Nephron (organoid): ENCODE measurements around the gene SLC25A19.

Experiments used
- H3K27ac Mint-ChIP-seq, 3 experiments: 2 replicates each; pipeline ENCODE4 v1.8.0; 2020; ENCODE audit warnings: mixed read lengths in 3 of 3, mild to moderate bottlenecking in 2 of 3, moderate library complexity in 1 of 3
- H3K27me3 Mint-ChIP-seq: 2 replicates; pipeline ENCODE4 v1.8.0; 2021; ENCODE audit warnings: low read depth, mild to moderate bottlenecking, moderate library complexity, mixed read lengths
- H3K36me3 Mint-ChIP-seq: 2 replicates; pipeline ENCODE4 v1.8.0; 2020; ENCODE audit warnings: low read depth, mixed read lengths
- H3K4me1 Mint-ChIP-seq: 2 replicates; pipeline ENCODE4 v1.8.0; 2020; ENCODE audit warnings: mixed read lengths
- H3K4me3 Mint-ChIP-seq, 3 experiments: 2 replicates each; pipeline ENCODE4 v1.8.0; 2020; ENCODE audit warnings: mild to moderate bottlenecking in 3 of 3, mixed read lengths in 3 of 3, moderate library complexity in 2 of 3
- H3K9me3 Mint-ChIP-seq: 2 replicates; pipeline ENCODE4 v1.8.0; 2020; ENCODE audit warnings: mixed read lengths
- TF ChIP-seq, protein P1 (sequence below), 3 experiments: fragments of 200-600 bp; sonication (generic); IDR thresholded peaks; one replicate each; pipeline ENCODE4 v1.5.0; 2021; ENCODE audit warnings: antibody characterized with exemption in 3 of 3; ENCODE audit not compliant: unreplicated experiment in 3 of 3

Gene SLC25A19

GRCh38 chr17:75289115-75289831 lies at the start of gene SLC25A19:
SLC25A19 (minus strand) TSS chr17:75289433; CDS start chr17:75286764, 2,669 bp downstream.
- Mint-ChIP-seq H3K4me3 (peak within 1 kb of the TSS; percentile 98 to 99 (median 98)), H3K27ac (peak within 1 kb of the TSS; percentile 84 to 98 (median 88)), H3K4me1 (peaks cover 9% of the 10 kb centered on the region), H3K36me3 (no peaks in the 10 kb centered on the region), H3K27me3 (peaks cover 9% of the 10 kb centered on the region), H3K9me3 (no peaks in the 10 kb centered on the region)
- TF ChIP-seq, protein P1, sequence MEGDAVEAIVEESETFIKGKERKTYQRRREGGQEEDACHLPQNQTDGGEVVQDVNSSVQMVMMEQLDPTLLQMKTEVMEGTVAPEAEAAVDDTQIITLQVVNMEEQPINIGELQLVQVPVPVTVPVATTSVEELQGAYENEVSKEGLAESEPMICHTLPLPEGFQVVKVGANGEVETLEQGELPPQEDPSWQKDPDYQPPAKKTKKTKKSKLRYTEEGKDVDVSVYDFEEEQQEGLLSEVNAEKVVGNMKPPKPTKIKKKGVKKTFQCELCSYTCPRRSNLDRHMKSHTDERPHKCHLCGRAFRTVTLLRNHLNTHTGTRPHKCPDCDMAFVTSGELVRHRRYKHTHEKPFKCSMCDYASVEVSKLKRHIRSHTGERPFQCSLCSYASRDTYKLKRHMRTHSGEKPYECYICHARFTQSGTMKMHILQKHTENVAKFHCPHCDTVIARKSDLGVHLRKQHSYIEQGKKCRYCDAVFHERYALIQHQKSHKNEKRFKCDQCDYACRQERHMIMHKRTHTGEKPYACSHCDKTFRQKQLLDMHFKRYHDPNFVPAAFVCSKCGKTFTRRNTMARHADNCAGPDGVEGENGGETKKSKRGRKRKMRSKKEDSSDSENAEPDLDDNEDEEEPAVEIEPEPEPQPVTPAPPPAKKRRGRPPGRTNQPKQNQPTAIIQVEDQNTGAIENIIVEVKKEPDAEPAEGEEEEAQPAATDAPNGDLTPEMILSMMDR (IDR thresholded peaks at IDR 0.05; ENCODE audit: unreplicated experiment in 3 of 3): no peak

DNA sequence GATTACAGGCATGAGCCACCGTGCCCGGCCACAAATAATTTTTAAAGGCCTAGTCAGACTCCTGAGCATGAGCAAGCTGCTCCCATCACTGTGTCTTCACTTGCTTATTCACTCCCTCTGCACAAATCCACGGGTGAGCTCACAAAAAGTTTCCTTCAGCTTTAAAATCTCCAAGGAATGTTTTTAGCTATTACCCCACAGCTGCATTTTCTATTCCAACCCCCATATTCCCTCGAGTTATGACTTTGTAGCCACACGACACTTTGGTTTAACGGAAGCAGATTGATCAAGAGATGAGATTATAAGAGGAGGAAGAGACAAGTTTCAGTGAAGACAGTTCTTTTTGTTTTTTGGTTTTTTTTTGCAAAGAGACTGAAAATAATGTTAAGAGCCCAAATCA lies 49.1 kb upstream of the SLC25A19 start:
- Mint-ChIP-seq H3K36me3 (no peaks in the 10 kb centered on the region), H3K4me3 (no peak overlapping the region), H3K4me1 (peaks cover 35% of the 10 kb centered on the region), H3K9me3 (no peaks in the 10 kb centered on the region), H3K27me3 (no peaks in the 10 kb centered on the region), H3K27ac (peak overlapping the region; percentile 4 to 25 (median 17))
- TF ChIP-seq, protein P1 (IDR thresholded peaks at IDR 0.05; ENCODE audit: unreplicated experiment in 3 of 3): no peak

GRCh38 chr17:75335315-75335714 lies 46.1 kb upstream of the SLC25A19 start:
- Mint-ChIP-seq H3K4me1 (peaks cover 13% of the 10 kb centered on the region), H3K4me3 (no peak overlapping the region), H3K9me3 (no peaks in the 10 kb centered on the region), H3K27ac (no peak overlapping the region), H3K27me3 (no peaks in the 10 kb centered on the region), H3K36me3 (no peaks in the 10 kb centered on the region)
- TF ChIP-seq, protein P1 (IDR thresholded peaks at IDR 0.05; ENCODE audit: unreplicated experiment in 3 of 3): no peak

DNA sequence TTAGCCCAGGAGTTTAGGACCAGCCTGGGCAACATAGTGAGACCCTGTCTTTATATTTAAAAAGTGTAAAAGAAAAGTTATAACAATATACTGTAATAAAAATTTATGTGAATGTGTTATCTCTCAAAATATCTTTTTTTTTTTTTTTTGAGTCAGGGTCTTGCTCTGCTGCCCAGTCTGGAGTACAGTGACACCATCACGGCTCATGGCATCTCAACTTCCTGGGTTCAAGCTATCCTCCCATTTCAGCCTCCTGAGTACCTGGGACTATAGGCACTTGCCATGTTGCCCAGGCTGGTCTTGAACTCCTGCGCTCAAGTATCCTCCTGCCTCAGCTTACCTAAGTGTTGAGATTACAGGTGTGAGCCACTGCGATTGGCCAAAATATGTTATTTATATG lies 45.5 kb upstream of the SLC25A19 start:
- TF ChIP-seq, protein P1 (IDR thresholded peaks at IDR 0.05; ENCODE audit: unreplicated experiment in 3 of 3): no peak
- no peaks in the 10 kb centered on the region for H3K36me3 Mint-ChIP-seq
- peaks cover 8% of the 10 kb centered on the region for H3K4me1 Mint-ChIP-seq
- H3K4me3 Mint-ChIP-seq: no peak overlapping the region
- H3K27me3 Mint-ChIP-seq: no peaks in the 10 kb centered on the region
- no peaks in the 10 kb centered on the region for H3K9me3 Mint-ChIP-seq
- H3K27ac Mint-ChIP-seq: no peak overlapping the region

DNA sequence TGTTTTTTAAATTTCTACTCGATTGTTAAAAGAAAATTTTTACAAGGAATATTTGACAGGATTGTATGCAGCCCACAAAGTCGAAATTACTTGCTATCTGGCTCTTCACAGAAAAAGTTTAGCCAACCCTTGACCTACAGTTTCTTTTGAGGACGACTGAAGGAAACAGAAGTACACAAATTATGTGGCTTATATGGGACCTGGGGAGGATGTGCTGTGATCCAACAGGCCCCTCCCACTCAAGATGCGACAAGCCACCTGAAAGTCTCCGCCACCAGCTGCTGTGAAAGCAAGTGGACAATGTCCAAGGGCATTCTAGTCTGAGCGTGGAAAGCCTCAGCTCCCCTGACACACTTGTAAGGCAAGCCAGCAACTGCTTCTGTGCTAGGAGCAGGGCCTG lies 42.4 kb upstream of the SLC25A19 start:
- no peaks in the 10 kb centered on the region for H3K27me3 Mint-ChIP-seq
- TF ChIP-seq, protein P1 (IDR thresholded peaks at IDR 0.05; ENCODE audit: unreplicated experiment in 3 of 3): no peak
- H3K9me3 Mint-ChIP-seq: no peaks in the 10 kb centered on the region
- H3K4me3 Mint-ChIP-seq: no peak overlapping the region
- peaks cover 4% of the 10 kb centered on the region for H3K36me3 Mint-ChIP-seq
- H3K27ac Mint-ChIP-seq: no peak overlapping the region
- H3K4me1 Mint-ChIP-seq: no peaks in the 10 kb centered on the region

DNA sequence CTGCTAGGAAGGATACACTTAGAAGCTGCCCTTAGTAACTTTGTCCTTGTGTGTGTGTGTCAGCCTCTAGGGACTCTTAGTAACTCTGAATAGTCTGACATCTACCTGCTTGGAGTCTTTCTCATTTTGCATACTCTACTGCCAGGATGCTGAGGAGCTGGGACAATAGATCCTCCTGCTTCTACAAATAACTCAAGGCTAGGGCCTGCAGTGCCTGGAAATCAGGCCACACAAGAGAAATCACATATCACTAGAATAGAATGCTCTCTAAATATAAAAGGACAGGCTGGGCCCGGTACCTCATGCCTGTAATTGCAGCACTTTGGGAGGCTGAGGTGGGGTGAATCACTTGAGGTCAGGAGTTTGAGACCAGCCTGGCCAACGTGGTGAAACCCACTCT lies 38.5 kb upstream of the SLC25A19 start:
- no peak overlapping the region for H3K4me3 Mint-ChIP-seq
- no peaks in the 10 kb centered on the region for H3K27me3 Mint-ChIP-seq
- H3K36me3 Mint-ChIP-seq: peaks cover 20% of the 10 kb centered on the region
- TF ChIP-seq, protein P1 (IDR thresholded peaks at IDR 0.05; ENCODE audit: unreplicated experiment in 3 of 3): no peak
- H3K4me1 Mint-ChIP-seq: peaks cover 5% of the 10 kb centered on the region
- H3K27ac Mint-ChIP-seq: no peak overlapping the region
- H3K9me3 Mint-ChIP-seq: no peaks in the 10 kb centered on the region
